ENCODE results near the gene LMTK2.
A peak's percentile ranks its signal among the peaks of the same experiment; 100 is the strongest.

The LMTK2 gene

DNA sequence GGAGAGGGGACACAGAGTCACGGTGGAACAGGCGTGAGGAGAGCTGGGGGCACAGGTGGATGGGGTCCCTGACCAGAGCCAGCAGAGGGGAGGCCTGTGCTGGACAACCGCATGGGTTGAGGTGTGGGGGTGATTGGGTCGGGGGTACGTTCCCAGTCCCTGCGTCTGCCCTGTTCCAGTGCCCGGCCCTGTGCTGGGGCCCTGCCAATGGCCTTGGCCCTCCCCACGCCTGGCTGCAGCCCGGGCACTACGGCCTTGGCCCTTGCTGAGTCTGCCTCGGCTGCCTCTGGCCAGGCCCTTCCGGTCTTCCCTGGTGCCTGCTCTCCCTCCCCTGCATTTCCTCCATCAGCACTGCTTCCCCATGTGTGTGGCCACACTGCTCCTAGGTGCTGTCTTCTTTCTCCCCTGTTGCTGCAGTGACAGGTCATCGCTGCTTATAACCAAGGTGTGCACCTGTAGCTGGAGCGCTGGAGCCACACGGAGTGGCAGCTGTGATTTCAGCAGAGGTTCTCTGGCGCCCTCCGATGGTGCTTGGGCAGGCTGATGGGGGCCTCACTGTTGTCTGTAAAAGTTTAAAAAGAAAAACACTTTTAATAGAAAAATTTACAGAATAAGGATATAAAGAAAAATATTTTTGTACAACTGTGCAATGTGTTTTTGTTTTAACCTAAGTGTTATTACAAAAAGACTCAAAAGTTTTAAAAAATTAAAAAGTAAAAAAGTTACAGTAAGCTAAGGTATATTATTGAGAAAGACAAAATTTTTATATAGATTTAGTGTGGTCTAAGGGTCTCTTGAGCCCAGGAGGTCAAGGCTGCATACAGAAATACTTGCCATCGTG, 59.4 kb downstream of the LMTK2 start:
- TF ChIP-seq, protein P1, sequence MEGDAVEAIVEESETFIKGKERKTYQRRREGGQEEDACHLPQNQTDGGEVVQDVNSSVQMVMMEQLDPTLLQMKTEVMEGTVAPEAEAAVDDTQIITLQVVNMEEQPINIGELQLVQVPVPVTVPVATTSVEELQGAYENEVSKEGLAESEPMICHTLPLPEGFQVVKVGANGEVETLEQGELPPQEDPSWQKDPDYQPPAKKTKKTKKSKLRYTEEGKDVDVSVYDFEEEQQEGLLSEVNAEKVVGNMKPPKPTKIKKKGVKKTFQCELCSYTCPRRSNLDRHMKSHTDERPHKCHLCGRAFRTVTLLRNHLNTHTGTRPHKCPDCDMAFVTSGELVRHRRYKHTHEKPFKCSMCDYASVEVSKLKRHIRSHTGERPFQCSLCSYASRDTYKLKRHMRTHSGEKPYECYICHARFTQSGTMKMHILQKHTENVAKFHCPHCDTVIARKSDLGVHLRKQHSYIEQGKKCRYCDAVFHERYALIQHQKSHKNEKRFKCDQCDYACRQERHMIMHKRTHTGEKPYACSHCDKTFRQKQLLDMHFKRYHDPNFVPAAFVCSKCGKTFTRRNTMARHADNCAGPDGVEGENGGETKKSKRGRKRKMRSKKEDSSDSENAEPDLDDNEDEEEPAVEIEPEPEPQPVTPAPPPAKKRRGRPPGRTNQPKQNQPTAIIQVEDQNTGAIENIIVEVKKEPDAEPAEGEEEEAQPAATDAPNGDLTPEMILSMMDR (IDR thresholded peaks at IDR 0.05; ENCODE audit: insufficient read depth, low read length, poor library complexity, severe bottlenecking), result peak; percentile 93
- TF ChIP-seq EZH2phosphoT487 (conservative IDR thresholded peaks at IDR 0.05; ENCODE audit: low read length), result no peak
- Histone ChIP-seq H3K36me3 (ENCODE audit: low read length) (no peaks in the 10 kb centered on the region), H3K27ac (ENCODE audit: low read depth, low read length) (no peak overlapping the region), H2AFZ (ENCODE audit: low read depth, low read length, severe bottlenecking) (no peak overlapping the region), H3K4me3 (ENCODE audit: insufficient read depth, low read length, poor library complexity, severe bottlenecking) (no peak overlapping the region), H3K79me2 (ENCODE audit: insufficient read depth, low read length) (no peaks in the 10 kb centered on the region), H3K9me2 (replicated peaks; ENCODE audit: insufficient read depth, low read length) (no peaks in the 10 kb centered on the region), H3K9me3 (ENCODE audit: insufficient read depth, low read length) (no peaks in the 10 kb centered on the region), H3K9ac (ENCODE audit: low read length) (no peak overlapping the region), H3K27me3 (ENCODE audit: low read length) (no peaks in the 10 kb centered on the region), H4K20me1 (ENCODE audit: low read depth, low read length) (0 out of 2 replicates have a peak, but pooled peaks cover 3% of the 10 kb centered on the region), H3K4me2 (ENCODE audit: low read depth, low read length, poor library complexity, severe bottlenecking) (no peak overlapping the region), H3F3A (ENCODE audit: insufficient read depth) (no peaks in the 10 kb centered on the region)

DNA sequence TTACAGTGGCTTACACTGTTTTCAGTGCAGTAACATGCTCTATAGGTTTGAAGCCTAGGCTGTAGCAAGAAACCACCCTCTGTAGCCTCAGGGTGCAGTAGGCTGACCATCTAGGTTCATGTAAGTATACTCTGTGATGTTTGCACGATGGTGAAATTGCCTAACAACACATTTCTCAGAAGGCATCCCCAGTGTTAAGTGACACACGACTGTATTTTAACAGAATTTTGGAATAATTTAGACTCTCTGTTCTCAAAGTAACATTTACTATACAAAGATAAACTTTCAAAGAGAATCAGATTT, 60.0 kb downstream of the LMTK2 start:
- Histone ChIP-seq H3F3A (ENCODE audit: insufficient read depth) (no peaks in the 10 kb centered on the region), H3K9me3 (ENCODE audit: insufficient read depth, low read length) (no peaks in the 10 kb centered on the region), H2AFZ (ENCODE audit: low read depth, low read length, severe bottlenecking) (no peak overlapping the region), H3K4me3 (ENCODE audit: insufficient read depth, low read length, poor library complexity, severe bottlenecking) (no peak overlapping the region), H3K36me3 (ENCODE audit: low read length) (no peaks in the 10 kb centered on the region), H3K4me2 (ENCODE audit: low read depth, low read length, poor library complexity, severe bottlenecking) (no peak overlapping the region), H3K79me2 (ENCODE audit: insufficient read depth, low read length) (no peaks in the 10 kb centered on the region), H3K27ac (ENCODE audit: low read depth, low read length) (no peak overlapping the region), H3K9ac (ENCODE audit: low read length) (no peak overlapping the region), H3K27me3 (ENCODE audit: low read length) (no peaks in the 10 kb centered on the region), H3K9me2 (replicated peaks; ENCODE audit: insufficient read depth, low read length) (no peaks in the 10 kb centered on the region), H4K20me1 (ENCODE audit: low read depth, low read length) (0 out of 2 replicates have a peak, but pooled peaks cover 3% of the 10 kb centered on the region)
- TF ChIP-seq, protein P1 (IDR thresholded peaks at IDR 0.05; ENCODE audit: insufficient read depth, low read length, poor library complexity, severe bottlenecking), result no peak
- no peak for TF ChIP-seq EZH2phosphoT487 (conservative IDR thresholded peaks at IDR 0.05; ENCODE audit: low read length)

DNA sequence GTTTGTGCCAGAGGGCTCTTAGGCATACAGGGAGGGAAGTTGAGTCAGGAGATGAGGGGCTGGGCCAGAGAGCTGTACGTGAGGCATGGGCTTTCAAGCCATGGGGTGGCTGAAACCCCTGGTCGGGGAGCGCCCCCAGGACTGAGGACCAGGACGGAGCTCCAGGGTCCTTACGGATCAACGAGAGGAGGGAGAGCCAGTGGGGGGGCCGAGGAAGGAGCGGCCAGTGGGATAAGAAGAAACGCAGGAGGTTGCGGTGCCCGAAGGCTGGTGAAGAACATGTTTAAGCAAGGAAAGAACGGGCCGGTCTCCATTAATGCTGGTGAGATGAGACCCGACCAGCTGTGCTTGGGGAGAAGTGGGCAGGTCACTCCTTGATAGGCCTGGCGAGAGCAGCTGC, 61.0 kb downstream of the LMTK2 start:
- Histone ChIP-seq H3K9me2 (replicated peaks; ENCODE audit: insufficient read depth, low read length) (no peaks in the 10 kb centered on the region), H3K27ac (ENCODE audit: low read depth, low read length) (no peak overlapping the region), H3K9me3 (ENCODE audit: insufficient read depth, low read length) (no peaks in the 10 kb centered on the region), H2AFZ (ENCODE audit: low read depth, low read length, severe bottlenecking) (no peak overlapping the region), H3K9ac (ENCODE audit: low read length) (no peak overlapping the region), H4K20me1 (ENCODE audit: low read depth, low read length) (0 out of 2 replicates have a peak, but pooled peaks cover 3% of the 10 kb centered on the region), H3K4me3 (ENCODE audit: insufficient read depth, low read length, poor library complexity, severe bottlenecking) (no peak overlapping the region), H3K27me3 (ENCODE audit: low read length) (no peaks in the 10 kb centered on the region), H3K4me2 (ENCODE audit: low read depth, low read length, poor library complexity, severe bottlenecking) (no peak overlapping the region), H3K79me2 (ENCODE audit: insufficient read depth, low read length) (no peaks in the 10 kb centered on the region), H3F3A (ENCODE audit: insufficient read depth) (no peaks in the 10 kb centered on the region), H3K36me3 (ENCODE audit: low read length) (no peaks in the 10 kb centered on the region)
- TF ChIP-seq EZH2phosphoT487 (conservative IDR thresholded peaks at IDR 0.05; ENCODE audit: low read length), result no peak
- TF ChIP-seq, protein P1 (IDR thresholded peaks at IDR 0.05; ENCODE audit: insufficient read depth, low read length, poor library complexity, severe bottlenecking), result no peak

Measured in SU-DHL-6 (cell line).